Left renal cortex interstitium (tissue), 4 donors: Measurements from ENCODE around the gene CEP41. TPM values are rescaled to one million over a fixed set of nuclear protein-coding genes. Genes with fewer than 3 reads are reported as not detected.

Source experiments
- DNase-seq, 4 donors: peaks; one replicate each; pipeline ENCODE4 v3.0.0-alpha.2; 2013; ENCODE audit warnings: low read depth in 4 of 4, low spot score in 2 of 4, missing footprints in 1 of 4
- polyA plus RNA-seq, 4 donors: library from polyadenylated mRNA; unstranded; fragments of 120-200 nt; gene quantifications; one replicate each; pipeline ENCODE4 v1.2.1, GENCODE V29; 2013; ENCODE audit not compliant: insufficient read length in 4 of 4

The CEP41 gene, protein sequence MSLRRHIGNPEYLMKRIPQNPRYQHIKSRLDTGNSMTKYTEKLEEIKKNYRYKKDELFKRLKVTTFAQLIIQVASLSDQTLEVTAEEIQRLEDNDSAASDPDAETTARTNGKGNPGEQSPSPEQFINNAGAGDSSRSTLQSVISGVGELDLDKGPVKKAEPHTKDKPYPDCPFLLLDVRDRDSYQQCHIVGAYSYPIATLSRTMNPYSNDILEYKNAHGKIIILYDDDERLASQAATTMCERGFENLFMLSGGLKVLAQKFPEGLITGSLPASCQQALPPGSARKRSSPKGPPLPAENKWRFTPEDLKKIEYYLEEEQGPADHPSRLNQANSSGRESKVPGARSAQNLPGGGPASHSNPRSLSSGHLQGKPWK
- 10 to 100 TPM; 26.7 to 31.6 (median 28.4) TPM for polyA plus RNA-seq

DNA sequence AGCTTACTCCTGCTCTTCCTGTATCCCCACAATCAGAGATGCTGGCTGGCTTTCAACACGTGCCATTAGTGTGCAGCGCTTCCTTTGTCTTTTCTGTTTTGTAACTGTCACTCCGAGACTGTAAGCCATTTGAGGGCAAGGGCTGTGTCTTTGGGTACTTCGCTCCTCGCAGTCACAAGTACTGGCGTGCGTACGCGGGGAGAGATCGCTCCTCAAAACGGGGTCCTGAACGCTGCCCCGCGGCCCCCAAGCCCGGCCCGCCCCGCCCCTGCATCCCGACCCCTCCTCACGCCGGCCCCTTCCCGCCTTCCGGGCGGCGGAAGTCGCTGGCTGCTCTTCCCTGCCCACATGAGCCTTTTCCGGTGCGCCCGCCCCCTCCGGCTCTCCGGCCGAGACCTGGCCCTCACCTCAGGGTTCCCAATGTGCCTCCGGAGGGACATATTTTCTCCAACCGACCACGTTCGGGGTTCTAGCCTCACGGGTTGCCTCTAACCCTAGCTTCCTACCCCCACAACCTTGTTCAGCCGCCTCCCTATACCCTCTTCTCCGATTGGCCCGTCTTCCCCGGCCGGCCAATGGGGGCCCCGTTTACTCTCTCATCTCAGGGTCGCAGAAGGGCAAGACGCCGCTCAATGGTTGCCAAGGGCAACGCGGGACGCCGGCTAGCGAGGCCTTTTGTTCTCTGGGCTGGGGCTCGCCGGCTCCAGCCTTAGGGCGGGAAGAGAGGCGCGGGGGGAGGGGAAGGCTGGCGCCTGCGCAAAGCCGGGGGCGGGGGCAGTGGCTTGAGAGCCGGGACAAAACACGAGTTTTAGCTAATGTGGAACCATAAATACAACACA lies at the start of gene CEP41:
TSS of gene CEP41 (minus strand) at position 490 of the 839 bp plus-strand sequence. CDS start at position 440, 50 bp downstream.
- peak; percentile 96 to 99 (median 98) for DNase-seq

DNA sequence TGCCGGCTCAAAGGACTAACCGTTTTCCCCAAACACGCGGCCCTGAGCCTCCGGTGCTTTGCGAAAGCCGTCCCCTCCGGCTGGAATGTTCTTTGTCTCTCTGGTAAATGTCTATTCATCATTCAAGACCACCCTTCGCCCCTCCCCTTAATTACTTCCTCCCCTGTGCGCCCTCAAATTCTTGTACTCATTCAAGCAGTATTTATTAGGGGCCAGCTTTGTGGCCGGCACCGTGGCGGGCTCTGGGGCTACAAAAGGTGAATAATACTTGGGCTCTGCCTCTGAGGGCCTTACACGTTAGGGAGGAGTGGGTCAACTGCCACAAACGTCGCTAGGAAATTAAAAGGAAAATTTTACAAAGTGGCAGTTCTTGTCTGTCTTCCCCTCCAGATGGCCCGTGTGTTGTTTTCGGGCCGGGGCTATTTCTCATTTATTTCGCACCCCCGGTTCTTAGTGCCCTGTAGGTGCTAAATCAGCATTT lies 49.5 kb upstream of the CEP41 start:
- peak in 1 of 4 donors; percentile 75 for DNase-seq

DNA sequence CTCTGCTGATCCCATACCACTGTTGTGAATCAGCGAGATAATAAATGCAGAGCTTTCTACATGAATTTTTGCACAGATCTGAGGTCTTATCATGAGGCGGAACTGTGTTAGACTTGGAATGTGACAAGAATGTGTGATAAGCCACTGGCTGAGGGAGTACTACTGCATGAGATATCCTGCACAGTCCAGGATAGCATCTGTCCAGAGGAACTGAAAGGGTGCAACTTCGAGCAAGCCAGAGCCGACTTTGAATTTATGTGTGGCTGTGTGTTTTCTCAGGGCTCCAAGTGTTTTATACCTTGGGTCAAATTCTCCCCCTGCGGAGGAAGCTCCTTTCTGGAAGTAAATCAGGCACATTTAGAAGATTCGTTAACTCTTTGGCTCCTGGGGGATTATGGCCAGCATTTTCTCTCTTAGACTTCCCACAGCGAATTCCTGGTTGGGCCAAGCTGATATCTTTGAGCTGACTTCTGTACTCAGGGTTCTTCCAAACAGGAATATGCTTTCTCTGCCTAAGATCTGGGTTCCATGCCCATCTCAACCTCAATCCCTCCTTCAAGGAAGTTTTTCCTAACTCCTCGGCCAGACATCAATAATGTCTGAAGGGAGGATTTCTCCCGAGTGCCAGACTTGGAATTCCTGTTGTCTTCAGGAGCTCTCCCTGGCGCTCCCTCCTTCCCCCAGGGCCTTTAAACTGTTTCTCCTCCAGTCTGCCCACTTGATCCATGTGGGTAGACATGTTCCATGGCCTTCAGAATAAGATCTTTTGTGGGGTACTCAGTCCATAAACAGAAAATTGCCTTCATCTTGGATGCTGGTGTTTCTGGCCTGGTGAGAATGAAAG lies 48.5 kb upstream of the CEP41 start:
- peak in 2 of 4 donors; percentile 73 to 81 for DNase-seq

DNA sequence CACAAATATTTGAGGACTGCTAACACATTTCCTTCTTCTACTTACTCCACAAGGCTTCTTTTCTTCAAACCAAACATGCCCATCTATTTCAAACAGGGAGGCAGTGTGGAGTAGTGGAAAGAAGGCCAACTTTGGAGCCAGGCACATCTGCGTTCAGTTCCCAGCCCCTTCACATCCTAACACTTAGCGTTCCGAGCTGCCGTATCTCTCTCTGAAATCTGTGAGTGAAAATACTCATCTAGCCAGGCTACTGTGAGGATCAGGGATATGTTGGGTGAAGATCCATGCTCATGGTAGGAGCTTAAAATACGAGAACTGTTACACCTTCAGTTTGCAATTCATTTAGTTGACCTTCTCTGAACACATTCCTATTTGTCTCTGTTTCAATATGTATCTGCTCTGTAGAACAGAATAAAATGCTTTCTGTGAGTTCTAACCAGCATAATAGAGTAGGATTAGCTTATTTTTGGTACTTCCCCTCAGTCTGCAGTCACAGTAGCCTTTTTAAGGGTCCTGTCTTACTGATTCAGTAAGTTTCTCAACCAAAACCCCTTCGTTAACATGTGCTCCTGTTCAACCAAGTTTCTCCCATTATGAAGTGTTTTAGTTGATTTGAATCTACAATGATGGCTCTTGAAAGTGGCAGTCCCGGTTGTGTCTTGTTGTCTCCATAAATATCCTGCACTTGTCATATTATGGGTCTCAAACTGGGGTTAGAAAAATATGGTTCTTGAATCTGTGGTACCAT lies 47.8 kb upstream of the CEP41 start:
- DNase-seq, result no peak

DNA sequence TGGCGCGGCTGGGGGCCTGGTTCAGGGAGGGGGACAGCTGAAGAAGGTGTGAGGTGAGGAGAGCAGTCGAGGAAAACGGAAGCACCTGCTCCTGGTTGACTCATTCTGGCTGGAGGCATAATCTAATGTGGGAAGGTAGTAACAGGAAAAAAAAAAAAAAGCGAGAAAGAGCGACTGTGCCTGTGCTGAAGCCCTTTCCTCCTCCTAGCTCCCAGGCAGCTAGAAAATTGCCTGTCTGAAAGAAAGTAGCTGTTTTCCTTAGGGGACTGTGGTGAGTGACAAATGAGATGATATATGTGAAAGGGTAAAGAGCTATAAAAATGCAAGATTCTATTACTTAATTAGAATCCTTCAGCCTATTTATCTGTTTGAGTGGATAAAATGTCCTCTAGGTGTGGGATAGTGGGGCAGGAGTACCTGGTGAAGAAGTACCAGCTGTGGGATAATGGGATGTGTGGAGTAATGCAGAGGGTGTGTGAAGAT lies 46.2 kb upstream of the CEP41 start:
- DNase-seq, result no peak

DNA sequence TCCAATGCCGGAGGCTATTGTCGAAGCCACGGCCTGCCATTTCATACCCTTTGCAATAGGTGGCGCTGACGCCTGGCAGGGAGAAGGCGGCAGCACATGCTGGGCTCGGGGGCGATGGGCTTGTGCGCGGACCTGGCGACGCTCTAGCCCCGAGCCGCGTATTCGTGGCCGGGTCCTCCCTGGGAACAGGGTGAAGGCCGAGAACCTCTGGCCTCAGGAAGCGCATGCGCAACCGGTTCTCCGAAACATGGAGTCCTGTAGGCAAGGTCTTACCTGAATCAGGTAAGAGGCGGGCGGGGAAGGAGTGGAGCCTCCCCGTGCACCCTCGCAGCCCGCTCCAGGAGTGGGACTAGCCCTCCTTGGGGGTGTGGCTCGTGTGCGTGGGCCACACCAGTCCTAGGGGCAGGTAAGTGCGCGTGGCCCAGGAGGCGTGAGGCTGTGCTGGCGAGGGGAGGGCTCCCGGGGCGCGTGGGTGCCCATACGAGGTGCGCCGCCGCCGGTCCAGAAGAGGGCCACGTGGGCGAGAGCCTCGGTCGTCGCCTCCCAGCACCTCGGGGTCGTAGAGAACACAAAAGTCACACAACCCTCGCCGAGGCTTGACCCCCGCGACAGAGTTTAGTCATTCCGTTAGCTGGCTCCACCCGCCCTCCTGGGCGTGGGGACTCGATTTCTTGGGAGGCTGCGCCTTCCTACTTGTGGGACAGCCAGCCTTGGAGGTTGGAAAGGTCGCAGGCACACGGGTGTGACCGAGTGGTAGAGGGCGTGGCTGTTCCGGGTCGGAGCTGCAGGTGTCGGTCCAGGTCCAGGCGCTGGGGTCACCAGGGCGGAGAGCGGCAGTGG lies 45.5 kb upstream of the CEP41 start:
- DNase-seq, result no peak

DNA sequence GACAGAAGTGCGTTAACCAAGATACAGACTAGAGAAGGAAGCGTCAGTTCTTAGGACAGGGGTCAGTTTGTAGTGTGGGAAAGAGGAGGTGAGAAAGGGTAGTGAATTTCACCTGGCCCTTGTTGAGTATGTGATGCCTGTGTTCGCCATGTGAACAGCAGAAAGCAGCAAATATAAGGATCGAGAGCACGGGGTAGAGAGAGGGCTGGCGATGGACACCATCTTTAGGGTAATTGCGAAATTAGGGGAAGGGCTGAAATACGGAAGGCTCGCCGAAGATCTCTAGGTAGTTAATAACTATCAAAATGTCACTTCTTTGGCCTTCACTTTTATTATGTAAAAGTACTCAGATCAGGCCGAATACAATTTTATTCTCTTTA lies 44.9 kb upstream of the CEP41 start:
- DNase-seq, result no peak

DNA sequence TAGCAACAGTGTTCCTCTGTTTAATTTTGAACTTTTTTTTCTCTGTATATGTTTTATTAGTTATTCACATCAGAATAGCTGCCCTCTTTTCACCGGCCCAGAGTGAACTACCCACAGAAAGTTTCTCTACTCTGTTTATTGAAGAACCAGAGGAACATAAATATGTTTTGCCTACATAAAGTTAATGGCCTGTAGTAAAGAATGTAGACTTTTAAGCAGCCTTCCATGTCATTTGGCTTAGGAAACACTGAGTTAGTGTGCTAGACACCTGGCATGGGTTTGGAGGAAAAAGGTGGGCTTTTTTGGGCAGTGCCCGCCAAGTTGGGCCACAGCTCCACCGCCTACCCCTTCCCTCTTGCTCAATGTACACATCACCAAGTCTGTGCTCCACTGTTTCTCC lies 42.2 kb upstream of the CEP41 start:
- DNase-seq, result no peak

DNA sequence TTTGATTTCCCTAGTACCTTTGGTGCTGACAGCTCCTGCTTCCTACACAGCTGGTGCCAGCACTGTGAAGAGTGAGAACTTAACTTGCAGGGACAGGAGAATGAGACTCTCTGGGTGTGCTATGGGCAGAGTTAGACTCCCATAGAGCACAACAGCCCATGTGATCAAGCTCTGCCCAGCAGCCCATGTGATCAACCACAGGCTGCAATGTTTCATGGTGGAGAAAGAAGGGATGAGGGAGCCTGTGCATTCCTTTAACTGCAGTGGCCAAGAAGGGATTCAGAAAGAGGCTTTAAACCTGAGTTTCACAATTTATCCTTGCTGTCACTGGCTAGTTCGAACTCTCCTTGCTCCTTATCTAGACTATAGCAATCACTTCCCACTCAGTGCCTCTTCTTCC lies 41.1 kb upstream of the CEP41 start:
- DNase-seq, result no peak

DNA sequence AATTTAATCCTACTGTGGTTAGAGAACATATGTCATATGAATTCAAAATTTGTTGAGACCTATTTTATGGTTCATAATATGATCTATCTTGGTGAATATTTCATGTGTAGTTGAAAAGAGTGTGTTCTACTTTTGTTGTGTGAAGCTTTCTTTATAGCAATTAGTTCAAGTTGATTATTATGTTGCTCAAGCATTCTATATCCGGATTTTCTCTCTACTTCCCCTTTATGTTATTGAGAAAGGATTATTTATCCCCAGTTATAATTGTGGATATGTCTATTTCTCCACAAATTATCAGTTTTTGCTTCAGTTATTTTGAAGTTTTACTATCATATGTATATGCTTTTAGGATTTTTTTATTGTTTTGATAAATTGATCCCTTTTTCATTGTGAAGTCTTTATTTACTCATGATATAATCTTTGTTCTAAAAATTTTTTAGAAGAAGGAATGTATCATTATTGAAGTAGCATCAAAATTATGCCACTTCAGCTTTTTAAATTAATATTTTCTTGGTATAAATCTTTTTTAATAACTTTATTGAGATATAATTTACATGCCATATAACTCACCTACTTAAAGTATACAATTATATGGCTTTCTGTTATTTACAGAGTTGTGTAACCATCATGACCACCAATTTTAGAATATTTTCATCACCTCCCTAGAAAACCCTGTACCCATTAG lies 39.0 kb upstream of the CEP41 start:
- DNase-seq, result no peak

DNA sequence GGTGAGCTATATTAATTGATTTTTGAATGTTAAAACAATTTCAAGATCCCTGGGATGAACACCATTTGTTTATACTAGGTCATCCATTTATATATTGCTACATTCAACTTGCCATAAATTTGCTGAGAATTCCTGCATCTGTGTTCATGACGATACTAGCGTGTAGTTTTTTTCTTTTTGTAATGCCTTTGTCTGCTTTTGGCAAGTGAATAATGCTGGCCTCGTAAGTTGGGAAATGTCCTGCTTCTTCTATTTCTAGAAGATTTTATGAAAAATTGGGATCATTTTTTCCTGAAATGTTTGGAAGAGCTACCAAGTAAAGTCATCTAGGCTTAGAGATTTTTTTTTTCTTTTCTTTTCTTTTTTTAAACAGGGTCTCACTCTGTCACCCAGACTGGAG lies 38.2 kb upstream of the CEP41 start:
- no peak for DNase-seq

DNA sequence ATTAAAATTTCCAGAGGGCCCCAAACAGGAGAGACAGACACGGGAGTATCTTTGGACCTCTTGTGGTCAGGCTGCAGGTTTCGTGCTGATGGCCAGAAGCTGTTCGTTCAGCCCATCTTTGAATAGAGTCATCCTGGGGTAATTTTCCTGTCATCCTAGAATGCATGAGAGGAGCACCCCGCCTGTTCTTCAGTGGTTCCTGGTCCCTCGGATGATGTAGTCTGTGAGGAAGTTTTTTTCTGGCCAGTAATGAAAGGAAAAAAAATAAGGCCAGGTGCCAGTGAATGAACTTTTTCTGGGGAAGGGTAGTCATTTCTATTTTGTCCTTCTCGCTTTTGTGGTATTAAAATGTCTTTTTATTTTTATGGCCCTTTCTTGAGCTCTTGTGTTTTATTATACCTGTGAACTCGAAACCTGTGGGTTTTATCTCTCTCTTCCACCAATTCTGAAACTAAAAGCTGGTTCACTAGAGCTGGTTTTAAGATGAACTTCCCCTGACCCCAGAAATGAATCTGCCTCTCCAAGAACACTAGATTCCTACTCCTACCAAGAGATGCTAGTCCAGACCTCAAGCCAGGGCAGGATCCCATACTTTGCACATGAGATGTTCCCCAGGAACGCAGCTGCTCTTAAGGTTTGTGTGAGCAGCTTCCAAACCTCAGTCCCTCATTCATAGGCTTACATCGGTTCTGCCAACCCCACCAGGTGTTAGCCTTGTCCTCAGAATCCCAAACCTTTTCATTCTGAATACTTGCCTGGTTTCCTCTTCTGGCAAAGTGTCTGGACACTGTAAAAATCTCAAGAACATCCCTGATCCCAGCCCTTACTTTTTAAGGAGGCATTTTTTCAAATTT lies 35.7 kb upstream of the CEP41 start:
- no peak for DNase-seq

DNA sequence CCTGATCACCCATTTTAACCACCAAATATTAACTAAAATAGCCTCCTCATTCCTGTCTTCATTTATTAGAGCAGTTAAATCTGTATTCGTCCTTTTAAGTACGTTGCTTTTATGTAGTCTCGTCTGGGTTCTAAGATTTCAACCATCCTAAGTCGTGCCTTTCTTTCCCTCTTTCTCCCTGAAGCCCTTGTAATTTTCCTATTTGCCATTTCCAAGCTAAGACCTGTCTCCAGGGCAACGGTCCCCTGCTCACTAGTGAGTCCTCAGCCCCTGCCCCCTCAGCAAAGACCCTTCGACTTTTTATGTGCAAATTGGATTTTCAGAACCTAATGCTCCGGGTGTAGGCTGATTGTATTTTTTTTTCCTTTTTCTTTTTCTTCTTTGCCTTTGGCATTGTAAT lies 35.0 kb upstream of the CEP41 start:
- DNase-seq, result no peak

DNA sequence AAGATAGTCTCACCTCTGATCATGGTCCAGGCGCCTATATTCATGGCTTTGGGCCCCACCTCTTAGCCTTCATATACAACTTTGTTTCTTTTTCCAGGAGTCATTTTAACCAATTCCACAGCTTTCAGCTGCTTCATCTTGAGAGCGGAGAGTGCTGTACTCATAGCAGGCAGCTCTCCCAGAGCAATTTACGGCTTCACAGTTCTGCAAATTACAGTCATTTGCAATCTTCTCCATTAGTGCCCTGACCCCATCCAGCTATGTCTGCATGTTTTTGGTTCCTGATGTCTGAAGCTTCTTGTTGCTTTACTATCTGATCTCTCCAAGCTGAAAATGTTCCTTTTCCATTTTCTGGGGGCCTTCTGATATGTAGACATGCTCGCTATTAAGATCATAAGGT lies 33.1 kb upstream of the CEP41 start:
- DNase-seq, result no peak

DNA sequence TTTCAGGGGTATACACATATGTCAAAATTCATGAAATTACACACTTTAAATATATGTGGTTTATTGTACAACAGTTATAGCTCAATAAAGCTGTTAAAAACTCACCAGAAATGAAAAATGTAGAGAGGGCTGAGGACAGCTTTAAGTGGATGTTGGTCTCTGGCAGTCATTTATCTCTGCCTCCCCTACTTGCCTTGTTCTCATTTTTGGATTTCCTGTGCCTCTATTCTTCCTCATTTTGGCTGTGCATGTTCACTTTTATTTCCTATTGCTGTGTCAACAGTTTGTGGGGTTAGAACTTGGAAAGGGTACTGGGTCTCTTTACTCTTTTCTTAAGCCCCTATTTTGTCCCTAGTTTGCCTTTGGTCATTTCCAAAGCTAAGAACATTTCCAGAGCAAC lies 32.5 kb upstream of the CEP41 start:
- no peak for DNase-seq

DNA sequence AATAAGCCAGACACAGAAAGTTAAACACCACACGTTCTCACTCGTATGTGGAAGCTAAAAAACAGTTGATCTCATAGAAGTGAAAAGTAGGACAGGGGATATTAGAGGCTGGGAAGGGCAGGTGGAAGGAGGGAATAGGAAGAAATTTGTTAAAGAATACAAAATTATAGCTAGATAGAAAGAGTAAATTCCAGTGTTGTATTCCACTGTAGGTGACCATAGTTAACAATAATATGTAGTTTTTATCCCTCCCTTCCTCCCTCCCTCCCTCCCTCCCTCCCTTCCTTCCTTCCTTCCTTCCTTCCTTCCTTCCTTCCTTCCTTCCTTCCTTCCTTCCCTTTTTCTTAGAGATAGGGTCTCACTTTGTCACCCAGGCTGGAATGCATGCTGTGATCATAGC lies 31.2 kb upstream of the CEP41 start:
- DNase-seq, result no peak

DNA sequence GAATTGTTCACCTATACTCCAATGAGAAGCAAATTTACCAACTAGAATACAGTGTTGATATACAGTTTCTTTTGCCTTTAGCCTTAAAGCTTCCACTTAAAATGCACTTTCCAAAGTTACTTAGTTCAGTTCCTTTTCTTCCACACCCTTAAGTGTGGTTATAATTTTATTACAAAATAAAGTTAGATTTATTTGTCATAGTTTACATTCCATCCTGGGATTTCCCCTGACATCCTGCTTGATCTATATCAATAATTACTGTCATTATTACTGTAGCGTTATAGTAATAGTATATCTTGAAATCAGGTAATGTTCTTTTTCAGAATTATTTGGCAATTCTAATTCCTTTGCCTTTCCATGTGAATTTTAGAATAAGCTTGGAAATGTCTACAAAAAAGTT lies 27.8 kb upstream of the CEP41 start:
- DNase-seq, result no peak
